PC-9 (cell line): Measurements from ENCODE around the gene HYCC2. TPM values are rescaled to one million over a fixed set of nuclear protein-coding genes. Genes with fewer than 3 reads are reported as not detected.
A peak's percentile ranks its signal among the peaks of the same experiment; 100 is the strongest.

Experiments
- BruUV-seq: library from RNA; stranded (reverse); fragments of 400-500 nt; replicated peaks from 2 replicates; lab custom pipeline; 2021; lab: Mats Ljungman, UMichigan
- CTCF ChIA-PET: fragments of 300-600 bp; sonication (Branson Sonifier 250); formaldehyde crosslinking; loops from one replicate; lab custom pipeline; 2022; ENCODE audit warnings: antibody characterized with exemption; lab: Charles Lee
- POLR2A ChIA-PET: fragments of 300-600 bp; sonication (Branson Sonifier 250); formaldehyde crosslinking; loops from one replicate; lab custom pipeline; 2022; ENCODE audit warnings: antibody characterized with exemption; ENCODE audit not compliant: unreplicated experiment; lab: Charles Lee
- DNase-seq, 2 experiments: peaks; one replicate each; pipeline versions ENCODE4 v3.0.0 to v3.0.0-alpha.2; 2015 to 2022; ENCODE audit warnings: mixed read lengths in 1 of 2
- H2AFZ ChIP-seq: fragments of 200-600 bp; sonication (generic); 2 replicates; pipeline ENCODE4 v1.8.1; 2017; ENCODE audit warnings: antibody characterized with exemption
- H3F3A ChIP-seq: fragments of 200-600 bp; sonication (generic); 2 replicates; pipeline ENCODE4 v1.8.1; 2017; ENCODE audit warnings: antibody characterized with exemption, mild to moderate bottlenecking, low read depth; ENCODE audit not compliant: insufficient read depth
- H3K27ac ChIP-seq: fragments of 200-600 bp; sonication (generic); 2 replicates; pipeline ENCODE4 v1.6.1; 2016; ENCODE audit warnings: mixed run types
- H3K27me3 ChIP-seq: fragments of 200-600 bp; sonication (generic); 2 replicates; pipeline ENCODE4 v1.6.1; 2016; ENCODE audit warnings: low read depth, mixed run types; ENCODE audit not compliant: insufficient read depth
- H3K36me3 ChIP-seq: fragments of 200-600 bp; sonication (generic); 2 replicates; pipeline ENCODE4 v1.6.1; 2016; ENCODE audit warnings: low read depth, mixed run types
- H3K4me1 ChIP-seq: fragments of 200-600 bp; sonication (generic); replicated peaks from 2 replicates; pipeline ENCODE4 v1.6.1; 2016; ENCODE audit warnings: mixed run types; ENCODE audit not compliant: insufficient read depth
- H3K4me2 ChIP-seq: fragments of 200-600 bp; sonication (generic); 2 replicates; pipeline ENCODE4 v1.6.1; 2017; ENCODE audit warnings: mixed run types
- H3K4me3 ChIP-seq: fragments of 200-600 bp; sonication (generic); 2 replicates; pipeline ENCODE4 v1.6.1; 2016; ENCODE audit warnings: mixed run types
- H3K79me2 ChIP-seq: fragments of 200-600 bp; sonication (generic); 2 replicates; pipeline ENCODE4 v1.6.1; 2017; ENCODE audit warnings: low read depth, mixed run types
- H3K9me2 ChIP-seq: fragments of 200-600 bp; sonication (generic); 2 replicates; pipeline ENCODE4 v1.8.1; 2017; ENCODE audit warnings: mild to moderate bottlenecking; ENCODE audit not compliant: insufficient read depth
- H3K9me3 ChIP-seq: fragments of 200-600 bp; sonication (generic); 2 replicates; pipeline ENCODE4 v1.8.1; 2016; ENCODE audit warnings: low read depth; ENCODE audit not compliant: insufficient read depth
- H4K20me1 ChIP-seq: fragments of 200-600 bp; sonication (generic); 2 replicates; pipeline ENCODE4 v1.8.1; 2017; ENCODE audit not compliant: insufficient read depth
- EZH2 ChIP-seq: fragments of 200-600 bp; sonication (generic); IDR thresholded peaks from 2 replicates; pipeline ENCODE4 v1.8.0; 2017; ENCODE audit warnings: antibody characterized with exemption, low read depth
- intact Hi-C: fragments of 100-400 bp; cut with micrococcal nuclease; formaldehyde crosslinking; loops from one replicate; pipeline ENCODE4 v1.10.0; 2022; ENCODE audit not compliant: unreplicated experiment
- total RNA-seq: library from RNA; stranded (reverse); gene quantifications from 2 replicates; pipeline ENCODE4 v1.2.3, GENCODE V29; 2021
- TF ChIP-seq, protein P1 (sequence below): fragments of 200-600 bp; sonication (generic); conservative IDR thresholded peaks from 2 replicates; pipeline ENCODE4 v1.6.1; 2017; ENCODE audit warnings: mixed run types, antibody characterized with exemption, mild to moderate bottlenecking, moderate library complexity

The HYCC2 gene
- total RNA-seq, 1 experiment from 2014 or later = 10.7 TPM

DNA sequence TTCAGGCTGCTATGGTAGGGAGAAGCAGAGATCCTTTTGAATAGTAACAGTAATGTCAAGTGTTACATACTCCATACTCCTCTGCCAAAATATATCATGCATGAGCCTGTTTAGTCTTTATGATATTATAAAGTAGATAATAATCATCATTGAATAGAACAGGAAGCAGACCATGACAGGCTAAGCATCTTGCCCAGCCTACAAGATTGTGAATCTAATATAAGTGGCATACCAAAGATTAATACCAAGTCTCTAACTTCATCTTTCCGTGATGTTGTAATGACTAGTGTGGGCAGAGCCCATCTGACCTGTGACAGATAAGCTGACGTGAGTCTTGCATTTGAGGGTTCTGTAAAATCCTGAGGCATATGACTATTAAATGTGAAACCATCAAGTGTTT, 13.4 kb upstream of the HYCC2 start:
- Histone ChIP-seq H4K20me1 (no peaks in the 10 kb centered on the region), H3K9me3 (no peaks in the 10 kb centered on the region), H3F3A (no peaks in the 10 kb centered on the region), H2AFZ (no peak overlapping the region), H3K9me2 (no peaks in the 10 kb centered on the region), H3K27ac (no peak overlapping the region), H3K4me2 (no peak overlapping the region), H3K4me3 (no peak overlapping the region), H3K79me2 (no peaks in the 10 kb centered on the region), H3K36me3 (peaks cover 11% of the 10 kb centered on the region; the same call in 1 of the 2 replicates), H3K4me1 (no peaks in the 10 kb centered on the region), H3K27me3 (no peaks in the 10 kb centered on the region)
- TF ChIP-seq EZH2 = no peak
- TF ChIP-seq, protein P1, sequence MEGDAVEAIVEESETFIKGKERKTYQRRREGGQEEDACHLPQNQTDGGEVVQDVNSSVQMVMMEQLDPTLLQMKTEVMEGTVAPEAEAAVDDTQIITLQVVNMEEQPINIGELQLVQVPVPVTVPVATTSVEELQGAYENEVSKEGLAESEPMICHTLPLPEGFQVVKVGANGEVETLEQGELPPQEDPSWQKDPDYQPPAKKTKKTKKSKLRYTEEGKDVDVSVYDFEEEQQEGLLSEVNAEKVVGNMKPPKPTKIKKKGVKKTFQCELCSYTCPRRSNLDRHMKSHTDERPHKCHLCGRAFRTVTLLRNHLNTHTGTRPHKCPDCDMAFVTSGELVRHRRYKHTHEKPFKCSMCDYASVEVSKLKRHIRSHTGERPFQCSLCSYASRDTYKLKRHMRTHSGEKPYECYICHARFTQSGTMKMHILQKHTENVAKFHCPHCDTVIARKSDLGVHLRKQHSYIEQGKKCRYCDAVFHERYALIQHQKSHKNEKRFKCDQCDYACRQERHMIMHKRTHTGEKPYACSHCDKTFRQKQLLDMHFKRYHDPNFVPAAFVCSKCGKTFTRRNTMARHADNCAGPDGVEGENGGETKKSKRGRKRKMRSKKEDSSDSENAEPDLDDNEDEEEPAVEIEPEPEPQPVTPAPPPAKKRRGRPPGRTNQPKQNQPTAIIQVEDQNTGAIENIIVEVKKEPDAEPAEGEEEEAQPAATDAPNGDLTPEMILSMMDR = no peak
- POLR2A ChIA-PET = no interaction called here
- DNase-seq = no peak
- intact Hi-C loops = no loop called here
- CTCF ChIA-PET = no interaction called here
- no TSS peak for BruUV-seq

GRCh38 chr2:201074996-201075395, 3.5 kb upstream of the HYCC2 start:
- DNase-seq = no peak
- Histone ChIP-seq H3K4me1 (peaks cover 12% of the 10 kb centered on the region), H3K79me2 (peaks cover 43% of the 10 kb centered on the region), H3K27ac (no peak overlapping the region), H3F3A (peaks cover 4% of the 10 kb centered on the region; the same call in 1 of the 2 replicates), H4K20me1 (no peaks in the 10 kb centered on the region), H2AFZ (no peak overlapping the region), H3K4me3 (no peak overlapping the region), H3K36me3 (peaks cover 13% of the 10 kb centered on the region; the same call in 1 of the 2 replicates), H3K9me2 (no peaks in the 10 kb centered on the region), H3K9me3 (no peaks in the 10 kb centered on the region), H3K4me2 (no peak overlapping the region), H3K27me3 (no peaks in the 10 kb centered on the region)
- no peak for TF ChIP-seq EZH2
- TF ChIP-seq, protein P1 = no peak
- ChIA-PET POLR2A (no interaction called here), CTCF (no interaction called here)
- intact Hi-C loops = loop anchor here (5.0 kb wide), 4 partner anchors 42 to 157 kb away; partner anchors contain the start of genes CFLAR and ORC2
- no TSS peak for BruUV-seq

DNA sequence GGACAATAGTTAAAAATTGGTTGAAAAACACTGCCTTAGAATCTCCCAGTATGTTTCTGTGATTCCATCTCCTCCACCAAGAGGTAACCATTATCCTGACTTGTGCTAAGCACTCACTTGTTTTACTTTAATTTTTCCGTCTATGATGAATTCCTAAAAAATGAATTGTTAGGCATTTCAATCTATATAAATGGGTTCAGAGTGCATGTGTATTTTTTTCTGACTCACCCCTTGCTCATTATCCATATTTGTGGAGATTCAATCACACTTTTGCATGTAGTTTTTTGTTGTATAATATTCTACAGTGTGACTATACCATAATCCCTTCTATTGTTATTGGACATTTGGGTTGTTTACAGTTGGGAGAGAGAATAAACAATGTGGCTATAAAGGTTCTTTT, 1.6 kb upstream of the HYCC2 start:
- Histone ChIP-seq H3K27ac (no peak overlapping the region), H2AFZ (no peak overlapping the region), H3K27me3 (no peaks in the 10 kb centered on the region), H3K4me2 (peak overlapping the region; percentile 96), H3K36me3 (no peaks in the 10 kb centered on the region), H3K9me3 (no peaks in the 10 kb centered on the region), H3K9me2 (no peaks in the 10 kb centered on the region), H3K4me3 (peak overlapping the region; percentile 66; the same call in 1 of the 2 replicates), H3K4me1 (peaks cover 18% of the 10 kb centered on the region), H3F3A (peaks cover 4% of the 10 kb centered on the region; the same call in 1 of the 2 replicates), H4K20me1 (no peaks in the 10 kb centered on the region), H3K79me2 (peaks cover 53% of the 10 kb centered on the region)
- DNase-seq = no peak
- no TSS peak for BruUV-seq
- POLR2A ChIA-PET = no interaction called here
- intact Hi-C loops = loop anchor here (5.0 kb wide), 4 partner anchors 44 to 159 kb away; partner anchors contain the start of genes CFLAR and ORC2
- TF ChIP-seq EZH2 = no peak
- TF ChIP-seq, protein P1 = no peak
- CTCF ChIA-PET = no interaction called here
